Epithelial cell of prostate (primary cell): ENCODE data around the gene TGDS.

Source experiments
- DNase-seq: peaks from one replicate; pipeline ENCODE4 v3.0.0-alpha.2; 2011; ENCODE audit warnings: low read depth, low spot score
- H3K27ac ChIP-seq: fragments of 450-650 bp; 2 replicates; pipeline ENCODE4 v1.5.1; 2017; ENCODE audit warnings: mild to moderate bottlenecking

The TGDS gene

DNA sequence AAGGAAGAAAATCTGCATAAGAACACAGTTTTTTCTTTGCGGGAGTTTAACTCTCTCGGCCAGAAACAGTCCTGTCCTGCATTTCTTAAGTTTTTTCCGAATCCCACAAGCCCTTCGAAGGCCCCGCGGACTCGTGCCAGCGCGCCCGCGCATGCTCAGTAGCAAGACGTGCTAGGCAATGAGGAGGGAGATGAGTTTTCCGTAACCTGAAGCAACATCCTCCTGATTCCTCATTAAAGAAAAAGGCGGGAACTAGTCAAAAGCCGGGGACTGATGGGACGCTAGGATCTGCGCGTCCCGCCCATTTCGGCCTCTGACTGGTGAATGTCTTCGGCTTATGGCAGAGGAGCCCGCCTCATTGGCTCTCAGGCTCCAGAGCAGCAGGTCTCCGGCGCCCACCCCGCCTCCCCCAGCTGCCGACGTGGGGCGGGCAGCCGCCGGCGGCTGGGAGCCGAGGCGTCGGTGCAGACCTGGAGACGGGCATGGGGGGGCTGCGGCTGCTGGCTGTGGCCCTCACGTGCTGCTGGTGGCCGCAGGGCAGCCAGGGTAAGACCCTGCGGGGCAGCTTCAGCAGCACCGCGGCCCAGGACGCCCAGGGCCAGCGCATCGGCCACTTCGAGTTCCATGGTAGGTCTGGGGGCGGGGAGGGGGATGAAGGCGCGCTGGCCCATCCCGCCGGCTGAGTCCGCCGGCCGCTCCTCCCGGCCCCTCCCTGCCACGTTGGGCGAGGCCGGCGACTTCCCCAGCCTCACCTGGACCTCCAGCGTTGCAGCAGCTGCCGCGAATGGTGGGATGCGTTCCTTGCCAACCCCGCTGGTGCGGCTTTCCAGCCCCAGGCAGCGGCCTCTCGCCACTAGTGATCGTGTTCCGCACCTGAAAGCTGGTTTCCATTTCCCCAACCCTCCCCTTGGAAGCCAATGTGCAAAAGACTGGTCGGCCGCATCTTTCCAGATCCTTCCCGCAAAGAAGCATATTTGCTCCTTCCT, 5.8 kb upstream of the TGDS start, which contains the start of gene GPR180:
Gene GPR180 (plus strand): TSS at position 412 of the 986 bp plus-strand sequence. CDS start 71 bp downstream, at position 483.
- peak; percentile 95 for DNase-seq

DNA sequence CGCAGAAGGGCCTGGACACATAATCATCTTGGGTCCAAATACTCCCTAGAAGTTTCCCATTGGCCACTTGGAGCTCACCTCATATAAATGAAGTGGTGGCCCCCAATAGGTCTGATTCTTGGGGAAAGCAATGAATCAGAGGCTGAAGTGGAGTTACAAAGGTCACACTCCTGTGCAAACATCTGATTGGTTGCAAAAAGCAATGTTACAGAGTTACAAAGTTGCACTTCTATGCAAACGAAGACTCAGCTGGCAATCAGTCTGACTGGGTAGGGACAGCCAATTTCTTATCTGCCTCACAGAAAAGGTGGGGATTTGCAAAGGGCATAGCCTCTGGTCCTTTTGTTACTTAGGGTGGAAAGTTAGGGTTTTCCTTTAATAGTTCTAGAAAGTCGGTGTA, 3.9 kb upstream of the TGDS start:
- DNase-seq = no peak
- no peak overlapping the region for H3K27ac ChIP-seq

More for the DNA sequence above, 5.8 kb upstream of the TGDS start, which contains the start of gene GPR180:
- peak within 1 kb of the TSS; percentile 72 for H3K27ac ChIP-seq

DNA sequence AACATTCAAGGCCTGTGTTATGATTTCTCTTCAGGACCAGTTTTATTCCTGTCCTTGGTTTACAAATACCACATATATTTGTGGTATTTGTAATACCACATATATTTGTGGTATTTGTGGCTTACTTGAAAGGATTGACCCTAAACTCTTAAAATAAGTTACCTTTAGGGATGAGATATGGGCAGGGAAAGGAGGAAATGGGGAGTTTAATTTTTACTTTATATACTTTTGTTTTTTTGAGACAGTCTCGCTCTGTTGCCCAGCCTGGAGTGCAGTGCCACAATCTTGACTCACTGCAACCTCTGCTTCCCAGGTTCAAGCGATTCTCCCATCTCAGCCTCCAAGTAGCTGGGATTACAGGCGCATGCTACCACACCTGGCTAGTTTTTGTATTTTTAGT, 2.3 kb upstream of the TGDS start:
- no peak for DNase-seq
- H3K27ac ChIP-seq = no peak overlapping the region

DNA sequence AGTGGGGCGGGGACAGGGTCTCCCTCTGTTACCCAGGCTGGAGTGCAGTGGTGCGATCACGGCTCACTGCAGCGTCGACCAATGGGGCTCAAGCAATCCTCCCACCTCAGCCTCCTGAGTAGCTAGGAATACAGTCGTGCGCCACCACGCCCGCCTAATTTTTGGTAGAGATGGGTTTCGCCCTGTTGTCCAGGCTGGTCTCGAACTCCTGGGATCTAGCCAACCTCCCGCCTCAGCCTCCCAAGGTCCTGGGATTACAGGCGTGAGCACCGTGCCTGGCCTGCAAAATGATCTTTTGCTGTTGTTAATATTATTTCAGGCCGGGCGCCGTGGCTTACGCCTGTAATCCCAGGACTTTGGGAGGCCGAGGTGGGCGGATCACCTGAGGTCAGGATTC, 621 bp upstream of the TGDS start:
- no peak overlapping the region for H3K27ac ChIP-seq

DNA sequence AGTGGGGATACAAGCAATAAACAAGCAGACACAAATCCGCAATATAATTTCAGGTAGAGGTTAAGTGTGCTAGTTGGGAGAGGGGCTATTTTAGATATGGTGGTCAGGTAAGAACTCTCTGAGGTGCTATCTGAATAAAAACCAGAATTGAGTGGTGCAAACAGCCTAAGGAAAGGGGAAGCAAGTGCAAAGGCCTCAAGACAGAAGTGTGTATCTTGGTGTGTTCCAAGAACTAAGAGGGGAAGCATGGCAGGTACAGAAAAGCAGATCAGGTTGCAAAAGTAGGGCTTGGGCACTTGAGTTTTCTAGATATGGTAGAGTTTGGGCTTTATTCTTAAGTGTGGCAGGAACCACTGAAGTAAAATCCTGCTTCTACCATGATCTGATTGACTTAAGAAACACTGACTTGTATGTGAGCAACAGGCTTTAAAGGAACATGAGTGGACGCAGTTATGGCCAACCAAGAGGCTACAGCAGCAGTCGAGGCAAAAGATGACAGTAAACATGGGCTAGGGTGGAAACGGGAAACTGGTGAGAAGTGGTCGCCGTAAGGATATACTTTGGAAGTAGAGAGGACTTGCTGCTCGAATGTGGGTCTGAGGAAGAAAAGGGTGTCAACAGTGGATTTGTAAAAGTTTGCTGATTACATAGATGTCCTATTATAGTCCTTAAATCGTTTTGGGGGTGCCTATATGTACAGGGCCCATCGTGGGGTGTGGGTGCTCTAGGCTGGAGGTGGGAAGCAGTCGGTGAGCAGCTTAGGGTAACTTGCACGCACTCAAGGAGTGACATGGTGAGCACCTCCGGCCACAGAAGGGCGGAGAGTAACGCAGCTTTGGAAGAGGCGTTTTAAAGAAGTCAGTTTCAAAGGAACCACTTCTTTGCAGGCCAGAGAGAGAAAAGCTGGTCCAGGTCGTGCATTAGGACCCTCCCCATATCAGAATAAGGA, 677 bp downstream of the TGDS start:
- peak overlapping the region; percentile 60 for H3K27ac ChIP-seq
- no peak for DNase-seq

More for the DNA sequence above, 621 bp upstream of the TGDS start:
- DNase-seq = no peak

DNA sequence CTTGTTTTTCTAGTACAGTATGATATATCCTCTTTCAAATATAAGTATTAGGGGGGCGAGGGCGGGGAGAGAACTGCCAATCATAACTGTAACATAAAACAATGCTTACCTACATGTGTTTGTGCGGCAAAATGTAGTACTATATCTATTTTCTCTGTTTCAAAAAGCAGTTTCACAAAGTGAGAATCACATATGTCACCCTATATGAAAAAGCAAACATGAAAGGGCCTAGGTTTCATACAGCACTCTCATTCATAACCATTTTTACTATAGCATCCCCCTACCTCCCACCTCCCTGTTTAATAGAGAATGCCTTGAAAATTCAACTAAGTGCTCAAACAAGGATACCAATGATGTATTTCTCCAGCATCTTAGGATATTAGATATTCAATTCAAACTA, 5.2 kb downstream of the TGDS start:
- DNase-seq = no peak

DNA sequence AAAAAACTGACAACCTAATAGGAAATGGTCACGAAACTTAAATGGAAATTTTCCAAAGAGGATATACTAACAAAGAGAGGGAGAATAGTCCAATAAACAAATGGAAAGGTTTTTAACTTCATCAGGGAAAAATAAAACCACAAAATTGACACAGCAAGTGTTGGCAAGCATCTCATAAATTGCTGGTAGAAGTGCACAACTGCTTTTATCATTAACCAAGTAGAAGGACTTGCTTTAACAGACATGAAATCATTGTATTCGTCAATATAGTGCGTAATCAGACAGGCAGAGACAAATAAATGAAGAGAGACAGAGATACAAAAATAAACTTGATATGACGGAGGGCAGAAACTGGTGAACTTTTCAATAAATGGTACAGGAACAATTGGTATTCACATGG, 7.4 kb downstream of the TGDS start:
- H3K27ac ChIP-seq = no peak overlapping the region
- no peak for DNase-seq

More for the DNA sequence above, 5.2 kb downstream of the TGDS start:
- H3K27ac ChIP-seq = no peak overlapping the region

DNA sequence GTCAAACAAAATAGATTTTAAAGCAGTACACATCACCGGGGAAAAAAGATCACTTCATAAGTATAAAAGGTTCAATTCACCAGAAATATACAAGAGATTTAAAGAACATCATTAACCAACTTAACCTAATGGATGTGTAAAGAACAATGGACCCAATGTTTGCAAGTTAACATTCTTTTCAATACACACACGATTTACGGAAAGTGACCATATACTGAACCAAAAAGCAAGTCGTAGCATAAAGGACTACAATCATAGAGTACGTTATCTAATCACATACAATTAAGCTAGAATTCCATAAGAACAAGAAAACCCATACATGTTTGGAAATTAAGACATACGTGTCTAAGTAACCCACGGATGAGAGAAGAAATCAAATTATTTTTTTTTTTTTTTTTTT, 9.6 kb downstream of the TGDS start:
- no peak overlapping the region for H3K27ac ChIP-seq
- no peak for DNase-seq

DNA sequence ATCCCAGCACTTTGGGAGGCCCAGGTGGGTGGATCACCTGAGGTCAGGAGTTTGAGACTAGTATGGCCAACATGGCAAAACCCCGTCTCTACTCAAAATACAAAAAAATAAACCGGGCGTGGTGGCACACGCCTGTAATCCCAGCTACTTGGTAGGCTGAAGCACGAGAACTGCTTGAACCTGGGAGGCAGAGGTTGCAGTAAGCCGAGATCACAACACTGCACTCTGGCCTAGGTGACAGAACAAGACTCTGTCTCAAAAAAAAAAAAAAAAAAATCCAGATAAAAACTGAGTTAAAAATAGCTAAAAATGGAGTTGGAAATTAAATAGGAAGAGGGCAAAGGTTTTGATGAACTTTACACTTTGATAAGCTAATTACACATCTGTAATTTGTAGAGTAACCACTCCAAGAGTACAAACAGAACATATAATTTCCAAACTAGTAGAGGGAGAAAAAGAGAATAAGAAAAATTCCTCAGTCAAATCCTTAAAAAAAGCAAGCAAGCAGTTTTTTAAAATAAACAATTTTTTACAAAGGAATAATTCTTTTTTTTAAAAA, 10.3 kb downstream of the TGDS start:
- no peak overlapping the region for H3K27ac ChIP-seq
- no peak for DNase-seq

DNA sequence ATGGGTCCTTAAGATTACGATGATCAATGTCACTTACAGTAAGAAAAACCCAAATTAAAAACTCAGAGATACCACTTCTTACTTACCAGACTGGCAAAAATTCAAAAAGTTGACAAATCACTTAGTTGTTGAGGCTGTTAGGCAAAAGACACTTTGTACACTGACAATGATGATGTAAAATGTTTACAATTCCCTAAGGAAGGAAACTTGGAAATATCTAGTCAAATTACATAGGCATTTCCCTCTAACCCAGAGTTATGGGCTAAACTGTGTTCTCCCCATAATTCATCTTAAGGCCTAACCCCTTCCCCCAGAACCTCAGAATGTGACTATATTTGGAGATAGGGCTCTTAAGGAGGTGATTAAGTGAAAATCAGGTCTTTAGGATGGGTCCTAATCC, 12.0 kb downstream of the TGDS start:
- H3K27ac ChIP-seq = peak overlapping the region; percentile 27
- no peak for DNase-seq

DNA sequence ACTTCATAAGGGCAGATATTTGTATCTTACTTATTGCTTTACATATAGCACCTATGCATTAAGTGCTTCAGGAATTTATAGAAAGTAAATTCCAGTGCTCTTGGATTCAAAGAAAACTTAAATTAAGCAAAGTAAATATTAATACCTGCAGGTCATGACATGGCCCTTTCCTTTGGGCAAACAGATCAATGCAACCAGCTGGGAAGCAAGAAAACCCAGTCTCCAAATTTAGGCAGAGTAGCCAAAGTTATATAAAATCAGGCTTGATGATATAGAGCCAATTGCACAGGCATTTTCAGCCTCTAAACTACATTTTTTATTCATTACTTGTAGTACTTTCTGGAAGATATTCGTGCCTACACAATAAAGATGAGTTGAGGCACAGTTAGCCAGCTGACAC, 16.9 kb downstream of the TGDS start:
- no peak overlapping the region for H3K27ac ChIP-seq
- no peak for DNase-seq

DNA sequence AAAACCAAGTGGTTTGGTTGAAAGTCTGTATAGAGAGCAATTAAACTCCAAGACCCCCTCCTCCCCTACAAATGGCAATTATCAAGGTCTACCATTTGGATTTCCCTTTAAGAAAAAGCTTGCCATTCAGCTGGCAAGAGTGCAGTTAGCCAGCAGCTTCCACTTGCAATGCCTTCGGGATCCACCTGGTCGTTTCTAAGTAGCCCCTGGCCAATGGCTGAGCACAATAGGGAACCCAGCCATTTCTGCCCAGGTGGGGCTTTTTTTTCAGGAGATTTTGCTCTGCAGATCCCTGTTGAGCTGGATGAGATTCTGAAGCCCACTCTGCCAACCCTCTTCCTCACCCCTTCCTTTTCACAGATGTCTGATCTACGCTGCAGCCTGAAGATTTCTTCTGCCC, 26.3 kb downstream of the TGDS start:
- no peak overlapping the region for H3K27ac ChIP-seq
- DNase-seq = no peak

DNA sequence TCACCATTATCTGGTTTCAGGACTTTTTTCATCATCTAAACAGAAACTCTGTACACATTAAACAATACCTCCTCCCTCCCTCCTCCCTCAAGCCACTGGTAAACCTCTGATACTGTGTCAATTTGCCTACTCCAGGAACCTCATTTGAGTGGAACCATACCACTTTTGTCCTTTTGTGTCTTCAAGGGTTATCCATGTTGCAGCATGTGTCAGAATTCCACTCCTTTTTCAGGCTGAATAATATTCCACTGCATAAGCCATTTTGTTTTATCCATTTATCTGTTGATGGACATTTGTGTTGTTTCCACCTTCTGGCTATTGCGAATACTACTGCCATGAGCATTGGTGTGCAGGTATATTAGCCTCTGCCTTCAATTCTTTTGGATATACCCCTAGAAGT, 27.5 kb downstream of the TGDS start:
- no peak for DNase-seq
- no peak overlapping the region for H3K27ac ChIP-seq

DNA sequence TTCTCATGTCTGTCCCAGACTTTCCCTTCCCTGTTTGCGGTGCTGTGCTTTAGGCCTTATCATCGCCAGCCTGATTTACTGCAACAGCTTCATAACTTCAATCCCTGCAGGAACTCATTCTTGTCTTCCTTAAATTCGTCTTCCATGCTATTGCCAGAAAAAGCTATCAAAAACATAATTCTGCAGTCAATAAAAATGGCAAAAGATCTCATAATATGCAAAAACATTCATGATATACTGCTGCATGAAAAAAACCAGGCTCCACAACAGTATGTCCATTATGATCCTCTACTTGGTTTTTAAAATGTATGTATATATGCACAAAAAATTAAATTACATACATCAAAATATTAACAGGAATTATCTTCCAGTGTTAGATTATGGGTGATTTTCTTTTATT, 28.4 kb downstream of the TGDS start:
- DNase-seq = no peak
- H3K27ac ChIP-seq = no peak overlapping the region

DNA sequence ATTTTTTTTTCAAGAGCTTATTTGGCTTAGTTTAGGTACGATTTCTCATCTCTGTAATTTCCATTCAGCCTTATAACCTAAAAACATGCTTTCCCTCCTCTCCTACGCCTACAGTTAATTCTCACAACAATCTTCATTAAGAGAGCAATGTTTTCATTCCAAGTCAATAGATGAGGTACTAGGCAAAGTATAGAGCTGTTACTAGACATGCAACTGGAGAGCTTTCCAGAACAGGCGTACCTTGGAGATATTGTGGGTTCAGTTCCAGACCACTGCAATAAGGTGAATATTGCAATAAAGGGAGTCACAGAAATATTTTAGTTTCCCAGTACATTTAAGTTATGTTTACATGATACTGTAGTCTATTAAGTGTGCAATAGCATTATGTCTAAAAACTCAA, 34.8 kb downstream of the TGDS start:
- H3K27ac ChIP-seq = no peak overlapping the region
- DNase-seq = no peak

DNA sequence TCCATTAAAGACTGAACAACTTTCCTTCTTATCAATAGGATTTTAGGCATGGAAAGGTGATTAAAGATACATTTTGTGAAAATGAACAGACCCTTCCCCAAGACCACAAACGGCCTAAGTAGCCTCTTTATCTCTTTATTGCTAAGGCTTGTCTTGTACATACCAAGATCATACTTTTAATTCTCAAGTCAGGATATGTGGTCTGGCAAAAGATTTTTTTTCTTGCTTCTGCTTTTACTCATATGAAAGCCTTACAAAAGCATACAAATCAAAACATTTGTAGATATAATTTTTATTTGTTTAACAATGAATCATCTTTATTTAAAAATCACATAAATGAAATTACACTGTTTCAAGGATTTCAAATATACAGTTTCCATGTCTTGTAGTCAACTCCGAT, 35.8 kb downstream of the TGDS start:
- no peak for DNase-seq
- no peak overlapping the region for H3K27ac ChIP-seq

DNA sequence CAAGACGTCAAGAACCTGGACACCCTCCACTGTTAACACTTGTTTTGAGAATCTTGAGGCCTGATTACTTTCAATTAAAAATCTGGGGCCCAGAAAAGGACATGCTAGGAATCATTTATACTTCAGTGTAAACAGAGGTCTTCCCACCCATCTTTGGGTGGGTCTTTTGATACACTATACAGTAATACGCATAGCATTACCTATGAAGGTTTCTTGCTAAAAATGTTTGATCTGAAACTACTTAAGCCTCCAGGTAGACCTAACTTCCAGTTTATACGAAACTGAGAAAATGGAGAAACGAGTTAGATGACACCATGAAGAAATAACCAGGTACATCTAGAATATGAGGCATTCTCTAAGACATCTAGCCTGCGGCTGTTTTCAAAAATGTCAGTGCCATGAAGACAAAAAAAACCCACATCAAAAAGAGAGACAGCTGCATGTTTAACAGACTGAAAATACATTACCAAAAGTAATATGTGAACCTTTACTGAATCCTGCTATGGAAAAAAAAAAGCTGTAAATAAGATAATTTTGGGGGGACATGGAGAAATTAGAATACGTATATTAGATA, 36.6 kb downstream of the TGDS start:
- no peak for DNase-seq

DNA sequence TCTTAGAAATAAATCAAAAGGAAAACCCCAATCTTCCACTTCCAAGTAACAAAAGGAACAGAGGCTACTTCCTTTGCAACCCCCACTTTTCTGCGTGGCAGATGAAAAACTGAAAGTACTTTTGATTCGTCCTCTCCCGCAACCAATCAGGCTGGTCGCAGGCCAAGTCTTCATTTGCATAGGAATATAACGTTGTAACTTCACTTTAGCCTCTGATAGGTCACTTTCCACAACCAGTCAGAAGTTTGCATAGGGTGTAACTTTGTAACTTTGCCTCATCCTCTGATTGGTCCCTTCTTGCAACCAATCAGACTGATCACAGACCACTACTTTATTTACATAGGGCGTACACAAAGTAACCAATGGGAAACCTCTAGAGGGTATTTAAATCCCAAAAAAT, 37.2 kb downstream of the TGDS start:
- no peak for DNase-seq
- no peak overlapping the region for H3K27ac ChIP-seq

More for the DNA sequence above, 36.6 kb downstream of the TGDS start:
- no peak overlapping the region for H3K27ac ChIP-seq

DNA sequence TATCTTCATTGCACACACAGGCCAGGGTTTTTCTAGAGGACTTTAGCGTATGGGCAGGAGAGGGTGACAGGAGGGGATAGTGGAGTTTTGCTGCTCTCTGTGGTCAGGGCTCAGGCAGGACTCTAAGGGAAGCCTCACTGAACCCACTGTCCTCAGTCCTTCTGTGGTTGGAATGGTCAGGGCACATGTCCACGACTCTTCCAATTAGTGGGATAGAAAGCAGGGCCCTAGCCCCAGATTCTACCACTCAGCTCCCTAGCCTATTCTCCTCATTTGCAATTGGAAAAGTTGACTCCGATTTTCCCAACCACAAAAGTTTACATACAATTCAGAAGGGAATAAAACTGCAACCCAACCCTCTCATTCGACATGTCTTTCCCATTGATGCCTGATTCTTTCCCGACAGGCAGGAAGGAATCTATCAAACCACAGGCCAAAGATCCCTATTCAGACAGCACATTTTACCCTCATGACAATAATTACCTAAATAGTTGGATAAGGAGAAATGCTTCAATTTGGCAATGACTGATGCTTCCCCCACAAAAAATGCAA, 38.2 kb downstream of the TGDS start:
- H3K27ac ChIP-seq = no peak overlapping the region
- no peak for DNase-seq

DNA sequence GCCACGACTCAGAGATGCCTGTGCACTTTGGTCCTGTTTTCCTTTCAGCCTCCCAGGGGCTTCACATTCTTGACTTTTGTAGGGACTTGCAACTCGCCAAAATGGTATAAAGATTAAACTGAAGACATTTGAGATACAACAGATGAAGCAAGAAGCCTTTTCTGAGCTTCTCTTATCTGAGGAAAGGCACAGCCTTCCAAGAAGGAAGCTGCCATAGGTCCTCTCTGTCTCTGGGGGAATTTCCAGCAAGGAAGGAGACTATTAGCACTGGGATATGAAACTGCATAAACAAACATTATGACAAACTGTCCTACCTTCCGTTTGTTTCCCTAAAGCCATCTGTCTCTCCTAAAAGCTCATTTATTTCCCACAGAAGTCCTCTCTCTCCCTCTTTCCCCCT, 39.3 kb downstream of the TGDS start:
- DNase-seq = no peak
- no peak overlapping the region for H3K27ac ChIP-seq
